HepG2 (cell line): ENCODE measurements around the gene RRM2. TPM values are rescaled to one million over a fixed set of nuclear protein-coding genes. Genes with fewer than 3 reads are reported as not detected.

Experiments used
- ATAC-seq: fragments of 200-7000 bp; cut with Tn5 transposase; 3 replicates; pipeline ENCODE4 v1.9.1; 2020; ENCODE audit warnings: mild to moderate bottlenecking, moderate library complexity
- BruUV-seq: library from RNA; stranded (reverse); fragments of 400-500 nt; replicated peaks from 2 replicates; lab custom pipeline; 2021; lab: Mats Ljungman, UMichigan
- CTCF ChIA-PET: fragments of 300-600 bp; formaldehyde crosslinking; extraction: SDS; loops from one replicate; lab custom pipeline; 2021; ENCODE audit warnings: low total read pairs, inconsistent platforms, low intra/inter-chr PET ratio; lab: Yijun Ruan, JAX
- POLR2A ChIA-PET: fragments of 350-600 bp; sonication (Branson Sonifier 250); formaldehyde crosslinking; loops from one replicate; lab custom pipeline; 2020; ENCODE audit warnings: antibody characterized with exemption, inconsistent platforms; lab: Yijun Ruan, JAX
- DNase-seq: peaks from one replicate; pipeline ENCODE4 v3.0.0-alpha.2; 2015; ENCODE audit warnings: low spot score
- FAIRE-seq: peaks from 3 replicates; lab custom pipeline; 2011; peaks lifted over from hg19 to GRCh38; lab: Jason Lieb, UNC
- H2AFZ ChIP-seq: one replicate; pipeline ENCODE4 v1.6.1; 2011; ENCODE audit warnings: low read length, inconsistent platforms
- H3K27ac ChIP-seq: fragments of 300-600 bp; 3 replicates; pipeline ENCODE4 v1.8.0; 2011; ENCODE audit warnings: mixed run types, mild to moderate bottlenecking, mixed read lengths, low read length, inconsistent platforms; ENCODE audit not compliant: insufficient read depth; ENCODE audit errors: extremely low read length
- H3K27me3 ChIP-seq, 2 experiments: fragments of 200-600 bp in 1 of 2; 2 replicates in 1 of 2; 3 replicates in 1 of 2; pipeline versions ENCODE4 v1.6.0 to v1.8.0; 2011; ENCODE audit warnings: low read length in 2 of 2, mild to moderate bottlenecking in 2 of 2, moderate library complexity in 2 of 2, inconsistent platforms in 1 of 2; ENCODE audit not compliant: insufficient read depth in 2 of 2, control insufficient read depth in 1 of 2
- H3K36me3 ChIP-seq, 2 experiments: fragments of 200-600 bp in 1 of 2; replicated peaks in 1 of 2; 2 replicates in 1 of 2; 3 replicates in 1 of 2; pipeline versions ENCODE4 v1.5.1 to v1.8.0; 2011; ENCODE audit warnings: low read length in 2 of 2, inconsistent platforms in 1 of 2; ENCODE audit not compliant: insufficient read depth in 2 of 2, control insufficient read depth in 1 of 2
- H3K4me1 ChIP-seq: 2 replicates; pipeline ENCODE4 v1.5.1; 2012; ENCODE audit warnings: low read length, inconsistent platforms; ENCODE audit not compliant: insufficient read depth
- H3K4me2 ChIP-seq: 2 replicates; pipeline ENCODE4 v1.6.0; 2011; ENCODE audit warnings: low read depth, low read length, inconsistent platforms
- H3K4me3 ChIP-seq, 3 experiments: fragments of 200-600 bp in 1 of 3; sonication (generic), shearing (Covaris generic) in 1 of 3; replicated peaks in 1 of 3; 2 replicates each; pipeline ENCODE4 v1.5.1; 2011 to 2016; ENCODE audit warnings: low read length in 3 of 3, inconsistent platforms in 2 of 3, low read depth in 2 of 3, mild to moderate bottlenecking in 2 of 3, control low read depth in 1 of 3, mixed read lengths in 1 of 3; ENCODE audit not compliant: insufficient read depth in 1 of 3
- H3K79me2 ChIP-seq: one replicate; pipeline ENCODE4 v1.6.1; 2011; ENCODE audit warnings: low read length, inconsistent platforms; ENCODE audit not compliant: insufficient read depth
- H3K9ac ChIP-seq: 2 replicates; pipeline ENCODE4 v1.6.0; 2011; ENCODE audit warnings: mild to moderate bottlenecking, low read depth, low read length, inconsistent platforms; ENCODE audit not compliant: insufficient read depth
- H3K9me3 ChIP-seq: 2 replicates; pipeline ENCODE4 v1.5.1; 2012; ENCODE audit warnings: mild to moderate bottlenecking, low read length
- H4K20me1 ChIP-seq: 2 replicates; pipeline ENCODE4 v1.6.0; 2011; ENCODE audit warnings: inconsistent platforms, mild to moderate bottlenecking, low read length, moderate library complexity; ENCODE audit not compliant: insufficient read depth
- AGO2 ChIP-seq: fragments of 200-400 bp; formaldehyde crosslinking; optimal IDR thresholded peaks from 2 replicates; pipeline ENCODE3; 2017; ENCODE audit warnings: mild to moderate bottlenecking, low read depth, low read length, moderate library complexity
- CEBPG ChIP-seq: IDR thresholded peaks from 2 replicates; pipeline ENCODE4 v1.6.1; 2016
- FOXK1 ChIP-seq: sonication (generic); formaldehyde crosslinking; IDR thresholded peaks from 2 replicates; pipeline ENCODE4 v1.4.0; 2020; ENCODE audit warnings: low read depth, missing genetic modification reagents, borderline replicate concordance
- GATAD2A ChIP-seq: IDR thresholded peaks from 2 replicates; pipeline ENCODE4 v1.6.1; 2016
- HNRNPLL ChIP-seq: fragments of 200-400 bp; formaldehyde crosslinking; IDR thresholded peaks from 2 replicates; pipeline ENCODE4 v1.6.1; 2017; ENCODE audit warnings: mild to moderate bottlenecking, low read depth, low read length; ENCODE audit not compliant: poor library complexity, severe bottlenecking
- SKI ChIP-seq: fragments of 450-650 bp; IDR thresholded peaks from one replicate; pipeline ENCODE4 v1.6.1; 2018; ENCODE audit warnings: mild to moderate bottlenecking; ENCODE audit not compliant: partially characterized antibody
- SOX13 ChIP-seq, 3 experiments: fragments of 450-650 bp in 1 of 3; sonication (generic) in 1 of 3; formaldehyde crosslinking in 1 of 3; IDR thresholded peaks in 2 of 3; conservative IDR thresholded peaks in 1 of 3; 2 replicates each; pipeline versions ENCODE4 v1.5.0 to v1.6.1; 2016 to 2020; ENCODE audit warnings: antibody characterized with exemption in 1 of 3, mild to moderate bottlenecking in 1 of 3, missing compliant biosample characterization in 1 of 3, missing genetic modification reagents in 1 of 3, moderate library complexity in 1 of 3
- ZBTB33 ChIP-seq: sonication (generic); formaldehyde crosslinking; IDR thresholded peaks from 2 replicates; pipeline ENCODE4 v1.4.0; 2020; ENCODE audit warnings: missing genetic modification reagents
- ZHX1 ChIP-seq: sonication (generic); formaldehyde crosslinking; IDR thresholded peaks from 2 replicates; pipeline ENCODE4 v1.8.1; 2022; ENCODE audit warnings: low read depth, mild to moderate bottlenecking, missing genetic modification reagents
- WGBS: methylation state at CpG from one replicate; pipeline ENCODE4 v1.1.6; 2017; ENCODE audit warnings: low lambda C conversion rate; 5-methylcytosine and 5-hydroxymethylcytosine counted together
- in situ Hi-C: cut with HindIII; loops from 2 replicates; pipeline ENCODE4 v1.10.0; 2017; ENCODE audit warnings: low pct_unique_long_range_greater_than_20kb; ENCODE audit not compliant: extremely low pct_ligation_motif_present
- intact Hi-C: fragments of 100-400 bp; cut with micrococcal nuclease; formaldehyde crosslinking; loops from one replicate; pipeline ENCODE4 v1.10.0; 2022; ENCODE audit not compliant: unreplicated experiment
- polyA plus RNA-seq, 8 experiments: library from polyadenylated mRNA; depleted of rRNA in 3 of 8; stranded (reverse) in 7 of 8; unstranded in 1 of 8; fragments of >200 nt; fragmentation: Illumina TruSeq in 4 of 8; extraction: Trizol in 4 of 8; gene quantifications; 2 replicates each; pipeline versions ENCODE4 v1.2.1 to v1.2.3, GENCODE V29; 2011 to 2016; ENCODE audit warnings: low read depth in 4 of 8, missing spikeins in 1 of 8, mixed read lengths in 1 of 8; ENCODE audit not compliant: insufficient read depth in 1 of 8
- total RNA-seq, 5 experiments: library from RNA; depleted of rRNA; stranded (reverse); fragments of >200 nt; fragmentation: Illumina TruSeq; extraction: Trizol; gene quantifications; 2 replicates each; pipeline ENCODE4 v1.2.3, GENCODE V29; 2016; ENCODE audit warnings: low read depth in 1 of 5
- TF ChIP-seq, protein P1 (sequence below): IDR thresholded peaks from 2 replicates; pipeline ENCODE4 v1.6.1; 2016; ENCODE audit warnings: missing biosample characterization, missing genetic modification reagents, low read depth
- TF ChIP-seq, protein P2 (sequence below): sonication (generic); formaldehyde crosslinking; IDR thresholded peaks from 2 replicates; pipeline ENCODE4; 2020; ENCODE audit warnings: missing genetic modification reagents, mild to moderate bottlenecking, borderline replicate concordance
- TF ChIP-seq, protein P3 (sequence below): sonication (generic); formaldehyde crosslinking; IDR thresholded peaks from 2 replicates; pipeline ENCODE4 v1.4.0; 2020; ENCODE audit warnings: missing genetic modification reagents

The RRM2 gene
- total and polyA plus RNA-seq, 2 of the 13 experiments (the other 11 are each of a cell fraction or from before 2014, with no cell fraction given), result 31.3 to 150 TPM

GRCh38 chr2:10159086-10159485, 36.5 kb downstream of the RRM2 start (continued):
- TF ChIP-seq FOXK1 (CRISPR knock-in tag) (no peak), SOX13 (IDR thresholded peaks at IDR 0.05) (no peak), SOX13 (CRISPR knock-in tag; conservative IDR thresholded peaks at IDR 0.05 in 1 of 2, IDR thresholded peaks at IDR 0.05 in 1 of 2) (no peak)

- Histone ChIP-seq H3K36me3 (peaks cover 8 to 28% of the 10 kb centered on the region in 2 experiments; a peak in 4 of 5 replicates), H3K79me2 (no peaks in the 10 kb centered on the region), H2AFZ (no peak overlapping the region), H3K4me3 (no peak overlapping the region), H3K9me3 (no peaks in the 10 kb centered on the region), H3K4me1 (no peaks in the 10 kb centered on the region), H3K27ac (no peak overlapping the region), H4K20me1 (no peaks in the 10 kb centered on the region), H3K9ac (no peak overlapping the region), H3K27me3 (no peaks in the 10 kb centered on the region), H3K4me2 (no peak overlapping the region)
- in situ Hi-C loops, result no loop called here
- DNase-seq (no peak), ATAC-seq (no peak), FAIRE-seq (no peak)
- CTCF ChIA-PET, result no interaction called here
- POLR2A ChIA-PET, result no interaction called here
- intact Hi-C loops, result no loop called here
- WGBS, result 93% methylated on average over 11 of the region's 11 CpGs
- no TSS peak for BruUV-seq
- TF ChIP-seq HNRNPLL (no peak), ZBTB33 (CRISPR knock-in tag) (no peak), AGO2 (no peak), ZHX1 (CRISPR knock-in tag) (no peak), SKI (no peak), CEBPG (no peak), GATAD2A (no peak)
- TF ChIP-seq, protein P1, sequence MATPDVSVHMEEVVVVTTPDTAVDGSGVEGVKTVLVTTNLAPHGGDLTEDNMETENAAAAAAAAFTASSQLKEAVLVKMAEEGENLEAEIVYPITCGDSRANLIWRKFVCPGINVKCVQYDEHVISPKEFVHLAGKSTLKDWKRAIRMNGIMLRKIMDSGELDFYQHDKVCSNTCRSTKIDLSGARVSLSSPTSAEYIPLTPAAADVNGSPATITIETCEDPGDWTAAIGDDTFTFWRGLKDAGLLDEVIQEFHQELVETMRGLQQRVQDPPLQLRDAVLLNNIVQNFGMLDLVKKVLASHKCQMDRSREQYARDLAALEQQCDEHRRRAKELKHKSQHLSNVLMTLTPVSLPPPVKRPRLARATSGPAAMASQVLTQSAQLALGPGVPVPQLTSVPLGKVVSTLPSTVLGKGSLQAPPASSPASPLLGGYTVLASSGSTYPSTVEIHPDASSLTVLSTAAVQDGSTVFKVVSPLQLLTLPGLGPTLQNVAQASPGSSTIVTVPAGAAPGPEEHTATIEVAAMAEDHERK, result no peak
- TF ChIP-seq, protein P2, sequence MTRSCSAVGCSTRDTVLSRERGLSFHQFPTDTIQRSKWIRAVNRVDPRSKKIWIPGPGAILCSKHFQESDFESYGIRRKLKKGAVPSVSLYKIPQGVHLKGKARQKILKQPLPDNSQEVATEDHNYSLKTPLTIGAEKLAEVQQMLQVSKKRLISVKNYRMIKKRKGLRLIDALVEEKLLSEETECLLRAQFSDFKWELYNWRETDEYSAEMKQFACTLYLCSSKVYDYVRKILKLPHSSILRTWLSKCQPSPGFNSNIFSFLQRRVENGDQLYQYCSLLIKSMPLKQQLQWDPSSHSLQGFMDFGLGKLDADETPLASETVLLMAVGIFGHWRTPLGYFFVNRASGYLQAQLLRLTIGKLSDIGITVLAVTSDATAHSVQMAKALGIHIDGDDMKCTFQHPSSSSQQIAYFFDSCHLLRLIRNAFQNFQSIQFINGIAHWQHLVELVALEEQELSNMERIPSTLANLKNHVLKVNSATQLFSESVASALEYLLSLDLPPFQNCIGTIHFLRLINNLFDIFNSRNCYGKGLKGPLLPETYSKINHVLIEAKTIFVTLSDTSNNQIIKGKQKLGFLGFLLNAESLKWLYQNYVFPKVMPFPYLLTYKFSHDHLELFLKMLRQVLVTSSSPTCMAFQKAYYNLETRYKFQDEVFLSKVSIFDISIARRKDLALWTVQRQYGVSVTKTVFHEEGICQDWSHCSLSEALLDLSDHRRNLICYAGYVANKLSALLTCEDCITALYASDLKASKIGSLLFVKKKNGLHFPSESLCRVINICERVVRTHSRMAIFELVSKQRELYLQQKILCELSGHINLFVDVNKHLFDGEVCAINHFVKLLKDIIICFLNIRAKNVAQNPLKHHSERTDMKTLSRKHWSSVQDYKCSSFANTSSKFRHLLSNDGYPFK, result no peak
- TF ChIP-seq, protein P3, sequence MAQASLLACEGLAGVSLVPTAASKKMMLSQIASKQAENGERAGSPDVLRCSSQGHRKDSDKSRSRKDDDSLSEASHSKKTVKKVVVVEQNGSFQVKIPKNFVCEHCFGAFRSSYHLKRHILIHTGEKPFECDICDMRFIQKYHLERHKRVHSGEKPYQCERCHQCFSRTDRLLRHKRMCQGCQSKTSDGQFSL (CRISPR knock-in tag), result no peak
These were observed 37.1 kb downstream of the RRM2 start for GRCh38 chr2:10159581-10160131.
